Measurements from ENCODE around the gene NOC2L. TPM values are rescaled to one million over a fixed set of nuclear protein-coding genes. Genes with fewer than 3 reads are reported as not detected.
A peak's percentile ranks its signal among the peaks of the same experiment; 100 is the strongest.

Gene NOC2L
- total and polyA plus RNA-seq, 9 of the 15 experiments (the other 6 are each of a cell fraction or from before 2014, with no cell fraction given), result 4.0 to 410 (median 200) TPM

DNA sequence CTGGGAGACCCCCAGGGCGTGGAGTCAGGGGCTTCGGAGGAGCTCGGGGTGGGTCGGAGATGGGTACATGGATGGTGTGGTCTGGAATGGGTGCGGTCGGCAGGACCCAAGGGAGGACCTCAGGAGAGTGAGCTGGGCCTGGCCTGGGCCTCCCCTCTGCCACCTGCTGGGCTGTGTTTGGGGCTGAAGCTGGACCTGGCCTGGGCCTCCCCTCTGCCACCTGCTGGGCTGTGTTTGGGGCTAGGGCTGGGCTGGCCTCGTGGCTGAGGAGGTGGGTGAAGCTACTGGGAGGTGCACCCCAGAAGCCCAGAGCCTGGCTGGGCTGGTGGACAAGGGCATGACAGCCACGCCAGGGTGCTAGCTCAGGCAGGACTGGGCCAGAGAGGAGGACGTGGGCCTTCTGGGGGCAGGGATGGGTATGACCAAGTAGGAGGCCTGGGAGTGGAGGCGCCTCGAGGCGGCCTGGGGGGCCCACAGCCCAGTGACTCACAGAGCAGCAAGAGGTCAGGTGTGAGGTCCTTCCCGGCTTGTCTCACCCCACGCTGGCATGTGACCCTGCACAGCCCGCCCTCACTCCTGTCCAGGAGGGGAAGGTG is 20.9 kb downstream of the NOC2L start (continued):
- TF ChIP-seq KDM5B (IDR thresholded peaks at IDR 0.05; ENCODE audit: insufficient replicate concordance, low read depth, low read length) (no peak), LCOR (CRISPR knock-in tag; IDR thresholded peaks at IDR 0.05) (peak; percentile 82; the same call in 1 of the 2 replicates), SMARCC2 (IDR thresholded peaks at IDR 0.05; ENCODE audit: low read depth) (no peak), ZFX (CRISPR knock-in tag; IDR thresholded peaks at IDR 0.05) (peak; percentile 55), FOXJ3 (CRISPR knock-in tag; IDR thresholded peaks at IDR 0.05) (no peak), RAD21 (CRISPR knock-in tag; conservative IDR thresholded peaks at IDR 0.05 in 1 of 2, IDR thresholded peaks at IDR 0.05 in 1 of 2) (peak; percentile 58 to 82), KLF1 (tag; IDR thresholded peaks at IDR 0.05) (peak; percentile 76; the same call in 1 of the 2 replicates), MYC (IDR thresholded peaks at IDR 0.05; ENCODE audit: low read depth, low read length) (0 out of 2 replicates have a peak, but pooled peaks have one; percentile 19), MYC (CRISPR knock-in tag; IDR thresholded peaks at IDR 0.05; ENCODE audit: borderline replicate concordance, low read depth) (no peak), CREM (IDR thresholded peaks at IDR 0.05; ENCODE audit: low read depth) (0 out of 2 replicates have a peak, but pooled peaks have one; percentile 9)
- TF ChIP-seq, protein P1, sequence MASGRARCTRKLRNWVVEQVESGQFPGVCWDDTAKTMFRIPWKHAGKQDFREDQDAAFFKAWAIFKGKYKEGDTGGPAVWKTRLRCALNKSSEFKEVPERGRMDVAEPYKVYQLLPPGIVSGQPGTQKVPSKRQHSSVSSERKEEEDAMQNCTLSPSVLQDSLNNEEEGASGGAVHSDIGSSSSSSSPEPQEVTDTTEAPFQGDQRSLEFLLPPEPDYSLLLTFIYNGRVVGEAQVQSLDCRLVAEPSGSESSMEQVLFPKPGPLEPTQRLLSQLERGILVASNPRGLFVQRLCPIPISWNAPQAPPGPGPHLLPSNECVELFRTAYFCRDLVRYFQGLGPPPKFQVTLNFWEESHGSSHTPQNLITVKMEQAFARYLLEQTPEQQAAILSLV (tag; IDR thresholded peaks at IDR 0.05), result no peak
- TF ChIP-seq, protein P2, sequence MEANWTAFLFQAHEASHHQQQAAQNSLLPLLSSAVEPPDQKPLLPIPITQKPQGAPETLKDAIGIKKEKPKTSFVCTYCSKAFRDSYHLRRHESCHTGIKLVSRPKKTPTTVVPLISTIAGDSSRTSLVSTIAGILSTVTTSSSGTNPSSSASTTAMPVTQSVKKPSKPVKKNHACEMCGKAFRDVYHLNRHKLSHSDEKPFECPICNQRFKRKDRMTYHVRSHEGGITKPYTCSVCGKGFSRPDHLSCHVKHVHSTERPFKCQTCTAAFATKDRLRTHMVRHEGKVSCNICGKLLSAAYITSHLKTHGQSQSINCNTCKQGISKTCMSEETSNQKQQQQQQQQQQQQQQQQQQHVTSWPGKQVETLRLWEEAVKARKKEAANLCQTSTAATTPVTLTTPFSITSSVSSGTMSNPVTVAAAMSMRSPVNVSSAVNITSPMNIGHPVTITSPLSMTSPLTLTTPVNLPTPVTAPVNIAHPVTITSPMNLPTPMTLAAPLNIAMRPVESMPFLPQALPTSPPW (CRISPR knock-in tag; IDR thresholded peaks at IDR 0.05), result peak; percentile 35
- TF ChIP-seq, protein P3, sequence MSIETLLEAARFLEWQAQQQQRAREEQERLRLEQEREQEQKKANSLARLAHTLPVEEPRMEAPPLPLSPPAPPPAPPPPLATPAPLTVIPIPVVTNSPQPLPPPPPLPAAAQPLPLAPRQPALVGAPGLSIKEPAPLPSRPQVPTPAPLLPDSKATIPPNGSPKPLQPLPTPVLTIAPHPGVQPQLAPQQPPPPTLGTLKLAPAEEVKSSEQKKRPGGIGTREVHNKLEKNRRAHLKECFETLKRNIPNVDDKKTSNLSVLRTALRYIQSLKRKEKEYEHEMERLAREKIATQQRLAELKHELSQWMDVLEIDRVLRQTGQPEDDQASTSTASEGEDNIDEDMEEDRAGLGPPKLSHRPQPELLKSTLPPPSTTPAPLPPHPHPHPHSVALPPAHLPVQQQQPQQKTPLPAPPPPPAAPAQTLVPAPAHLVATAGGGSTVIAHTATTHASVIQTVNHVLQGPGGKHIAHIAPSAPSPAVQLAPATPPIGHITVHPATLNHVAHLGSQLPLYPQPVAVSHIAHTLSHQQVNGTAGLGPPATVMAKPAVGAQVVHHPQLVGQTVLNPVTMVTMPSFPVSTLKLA (conservative IDR thresholded peaks at IDR 0.05), result 0 out of 4 replicates have a peak, but pooled peaks of 1 of the 2 experiments have one; percentile 33
- TF ChIP-seq, protein P4, sequence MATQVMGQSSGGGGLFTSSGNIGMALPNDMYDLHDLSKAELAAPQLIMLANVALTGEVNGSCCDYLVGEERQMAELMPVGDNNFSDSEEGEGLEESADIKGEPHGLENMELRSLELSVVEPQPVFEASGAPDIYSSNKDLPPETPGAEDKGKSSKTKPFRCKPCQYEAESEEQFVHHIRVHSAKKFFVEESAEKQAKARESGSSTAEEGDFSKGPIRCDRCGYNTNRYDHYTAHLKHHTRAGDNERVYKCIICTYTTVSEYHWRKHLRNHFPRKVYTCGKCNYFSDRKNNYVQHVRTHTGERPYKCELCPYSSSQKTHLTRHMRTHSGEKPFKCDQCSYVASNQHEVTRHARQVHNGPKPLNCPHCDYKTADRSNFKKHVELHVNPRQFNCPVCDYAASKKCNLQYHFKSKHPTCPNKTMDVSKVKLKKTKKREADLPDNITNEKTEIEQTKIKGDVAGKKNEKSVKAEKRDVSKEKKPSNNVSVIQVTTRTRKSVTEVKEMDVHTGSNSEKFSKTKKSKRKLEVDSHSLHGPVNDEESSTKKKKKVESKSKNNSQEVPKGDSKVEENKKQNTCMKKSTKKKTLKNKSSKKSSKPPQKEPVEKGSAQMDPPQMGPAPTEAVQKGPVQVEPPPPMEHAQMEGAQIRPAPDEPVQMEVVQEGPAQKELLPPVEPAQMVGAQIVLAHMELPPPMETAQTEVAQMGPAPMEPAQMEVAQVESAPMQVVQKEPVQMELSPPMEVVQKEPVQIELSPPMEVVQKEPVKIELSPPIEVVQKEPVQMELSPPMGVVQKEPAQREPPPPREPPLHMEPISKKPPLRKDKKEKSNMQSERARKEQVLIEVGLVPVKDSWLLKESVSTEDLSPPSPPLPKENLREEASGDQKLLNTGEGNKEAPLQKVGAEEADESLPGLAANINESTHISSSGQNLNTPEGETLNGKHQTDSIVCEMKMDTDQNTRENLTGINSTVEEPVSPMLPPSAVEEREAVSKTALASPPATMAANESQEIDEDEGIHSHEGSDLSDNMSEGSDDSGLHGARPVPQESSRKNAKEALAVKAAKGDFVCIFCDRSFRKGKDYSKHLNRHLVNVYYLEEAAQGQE (IDR thresholded peaks at IDR 0.05; ENCODE audit: borderline replicate concordance), result peak; percentile 65
- TF ChIP-seq, protein P4 (CRISPR knock-in tag; IDR thresholded peaks at IDR 0.05; ENCODE audit: low read depth), result no peak
